ENCODE measurements around the gene PLIN5.

PLIN5 gene

GRCh38 chr19:4553775-4554174 is 18.8 kb upstream of the PLIN5 start:
- Histone ChIP-seq H4K20me1 (ENCODE audit: insufficient read depth, low read length) (no peaks in the 10 kb centered on the region), H3K79me2 (ENCODE audit: insufficient read depth, low read length) (no peaks in the 10 kb centered on the region), H3K36me3 (ENCODE audit: insufficient read depth, low read length) (no peaks in the 10 kb centered on the region), H3K27ac (ENCODE audit: low read length) (no peak overlapping the region), H3K4me1 (ENCODE audit: insufficient read depth, low read length) (peaks cover 3% of the 10 kb centered on the region; the same call in 1 of the 2 replicates), H3K9me3 (ENCODE audit: insufficient read depth, low read length, severe bottlenecking) (no peaks in the 10 kb centered on the region), H3K27me3 (ENCODE audit: insufficient read depth, low read length, poor library complexity) (no peaks in the 10 kb centered on the region), H2AFZ (ENCODE audit: low read depth, low read length) (no peak overlapping the region), H3K4me3 (ENCODE audit: low read depth in 1 of 2, low read length in 2 of 2) (no peak overlapping the region), H3K9ac (ENCODE audit: low read depth, low read length) (no peak overlapping the region), H3K4me2 (ENCODE audit: insufficient read depth, low read length) (no peak overlapping the region)
- DNase-seq (no peak), ATAC-seq (ENCODE audit: insufficient read depth, low read depth) (no peak)
- no peak for TF ChIP-seq CTCF (IDR thresholded peaks at IDR 0.05; ENCODE audit: borderline replicate concordance, extremely low read depth, low read length, poor library complexity, severe bottlenecking)
- no peak for TF ChIP-seq EZH2 (IDR thresholded peaks at IDR 0.05; ENCODE audit: borderline replicate concordance, low read depth, low read length, severe bottlenecking)

- Histone ChIP-seq H4K20me1 (ENCODE audit: insufficient read depth, low read length) (0 out of 2 replicates have a peak, but pooled peaks cover under 1% of the 10 kb centered on the region), H2AFZ (ENCODE audit: low read depth, low read length) (no peak overlapping the region), H3K27ac (ENCODE audit: low read length) (no peak overlapping the region), H3K36me3 (ENCODE audit: insufficient read depth, low read length) (no peaks in the 10 kb centered on the region), H3K79me2 (ENCODE audit: insufficient read depth, low read length) (no peaks in the 10 kb centered on the region), H3K4me2 (ENCODE audit: insufficient read depth, low read length) (no peak overlapping the region), H3K4me3 (ENCODE audit: low read depth in 1 of 2, low read length in 2 of 2) (no peak overlapping the region), H3K27me3 (ENCODE audit: insufficient read depth, low read length, poor library complexity) (no peaks in the 10 kb centered on the region), H3K9ac (ENCODE audit: low read depth, low read length) (no peak overlapping the region), H3K4me1 (ENCODE audit: insufficient read depth, low read length) (peaks cover 2% of the 10 kb centered on the region; the same call in 1 of the 2 replicates), H3K9me3 (ENCODE audit: insufficient read depth, low read length, severe bottlenecking) (no peaks in the 10 kb centered on the region)
- ATAC-seq (ENCODE audit: insufficient read depth, low read depth) (no peak), DNase-seq (no peak)
- TF ChIP-seq CTCF (IDR thresholded peaks at IDR 0.05; ENCODE audit: borderline replicate concordance, extremely low read depth, low read length, poor library complexity, severe bottlenecking) (no peak), EZH2 (IDR thresholded peaks at IDR 0.05; ENCODE audit: borderline replicate concordance, low read depth, low read length, severe bottlenecking) (no peak)
These were observed 18.2 kb upstream of the PLIN5 start for GRCh38 chr19:4553092-4553695.

GRCh38 chr19:4552525-4552819 is 17.4 kb upstream of the PLIN5 start:
- H3K9me3 ChIP-seq (ENCODE audit: insufficient read depth, low read length, severe bottlenecking) = no peaks in the 10 kb centered on the region
- DNase-seq = no peak
- H3K9ac ChIP-seq (ENCODE audit: low read depth, low read length) = no peak overlapping the region
- TF ChIP-seq EZH2 (IDR thresholded peaks at IDR 0.05; ENCODE audit: borderline replicate concordance, low read depth, low read length, severe bottlenecking) (no peak), CTCF (IDR thresholded peaks at IDR 0.05; ENCODE audit: borderline replicate concordance, extremely low read depth, low read length, poor library complexity, severe bottlenecking) (no peak)
- no peaks in the 10 kb centered on the region for H3K4me1 ChIP-seq (ENCODE audit: insufficient read depth, low read length)
- H4K20me1 ChIP-seq (ENCODE audit: insufficient read depth, low read length) = 0 out of 2 replicates have a peak, but pooled peaks cover 8% of the 10 kb centered on the region
- no peak for ATAC-seq (ENCODE audit: insufficient read depth, low read depth)
- no peaks in the 10 kb centered on the region for H3K27me3 ChIP-seq (ENCODE audit: insufficient read depth, low read length, poor library complexity)
- no peaks in the 10 kb centered on the region for H3K79me2 ChIP-seq (ENCODE audit: insufficient read depth, low read length)
- H3K4me3 ChIP-seq (ENCODE audit: low read depth in 1 of 2, low read length in 2 of 2) = no peak overlapping the region
- H3K27ac ChIP-seq (ENCODE audit: low read length) = no peak overlapping the region
- no peak overlapping the region for H2AFZ ChIP-seq (ENCODE audit: low read depth, low read length)
- no peaks in the 10 kb centered on the region for H3K36me3 ChIP-seq (ENCODE audit: insufficient read depth, low read length)
- no peak overlapping the region for H3K4me2 ChIP-seq (ENCODE audit: insufficient read depth, low read length)
